COLO829 (cell line): ENCODE measurements around the gene BCKDK.
"Not testable (repeated sequence)": the region's sequence is repeated elsewhere in the genome, so short reads cannot be mapped to it uniquely, and the experiment has no call there.

Source experiments
- DNase-seq: peaks from one replicate; pipeline ENCODE4 v3.0.0; 2012; ENCODE audit warnings: low spot score

The BCKDK gene

DNA sequence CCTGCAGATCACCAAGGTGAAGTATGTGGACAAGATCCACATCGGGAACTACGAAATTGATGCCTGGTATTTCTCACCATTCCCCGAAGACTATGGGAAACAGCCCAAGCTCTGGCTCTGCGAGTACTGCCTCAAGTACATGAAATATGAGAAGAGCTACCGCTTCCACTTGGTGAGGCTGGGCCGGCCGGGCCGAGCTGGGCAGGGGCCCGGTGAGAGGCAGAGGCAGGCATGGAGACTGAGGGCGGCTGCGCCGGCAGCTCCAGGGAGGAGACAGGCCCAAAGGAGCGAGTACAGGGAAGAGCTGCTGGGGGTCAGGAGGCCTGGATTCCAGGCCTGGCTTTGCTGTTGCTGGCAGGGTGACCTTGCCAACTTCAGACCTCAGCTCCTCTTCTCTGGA, 19.0 kb downstream of the BCKDK start:
- no peak for DNase-seq

- DNase-seq: no peak
Observed at GRCh38 chr16:31128711-31129567, 20.8 kb downstream of the BCKDK start.

DNA sequence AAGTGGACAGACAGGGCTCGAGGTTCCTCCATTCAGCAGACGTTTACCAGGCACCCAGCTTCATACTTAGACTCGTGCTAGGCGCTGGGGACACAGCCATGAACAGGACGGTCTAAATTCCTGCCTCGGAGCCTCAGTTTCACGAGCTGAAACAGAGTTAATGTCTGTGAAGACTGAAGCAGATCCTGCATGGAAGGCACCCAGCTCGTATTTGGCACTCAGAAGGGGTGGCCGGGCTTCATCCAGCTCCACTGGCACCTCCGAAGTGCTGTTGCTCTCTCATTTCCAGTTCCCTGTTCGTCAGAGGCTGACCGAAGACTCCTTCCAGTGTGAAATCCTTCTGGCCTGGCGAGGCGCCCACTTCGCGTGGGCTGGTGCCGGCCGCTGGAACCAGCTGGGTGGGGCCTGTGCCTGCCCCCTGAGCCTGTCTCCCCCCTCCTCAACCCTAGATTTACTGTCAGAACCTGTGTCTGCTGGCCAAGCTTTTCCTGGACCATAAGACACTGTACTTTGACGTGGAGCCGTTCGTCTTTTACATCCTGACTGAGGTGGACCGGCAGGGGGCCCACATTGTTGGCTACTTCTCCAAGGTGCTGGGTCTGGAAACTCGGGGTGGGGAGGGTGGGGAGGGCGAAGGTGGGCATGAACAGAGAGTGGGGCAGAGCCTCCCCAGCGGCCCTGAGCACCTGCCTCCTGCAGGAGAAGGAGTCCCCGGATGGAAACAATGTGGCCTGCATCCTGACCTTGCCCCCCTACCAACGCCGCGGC, 21.6 kb downstream of the BCKDK start:
- DNase-seq: no peak

GRCh38 chr16:31130336-31130891, 22.2 kb downstream of the BCKDK start:
- no peak for DNase-seq

GRCh38 chr16:31130899-31131298, 22.7 kb downstream of the BCKDK start:
- no peak for DNase-seq

DNA sequence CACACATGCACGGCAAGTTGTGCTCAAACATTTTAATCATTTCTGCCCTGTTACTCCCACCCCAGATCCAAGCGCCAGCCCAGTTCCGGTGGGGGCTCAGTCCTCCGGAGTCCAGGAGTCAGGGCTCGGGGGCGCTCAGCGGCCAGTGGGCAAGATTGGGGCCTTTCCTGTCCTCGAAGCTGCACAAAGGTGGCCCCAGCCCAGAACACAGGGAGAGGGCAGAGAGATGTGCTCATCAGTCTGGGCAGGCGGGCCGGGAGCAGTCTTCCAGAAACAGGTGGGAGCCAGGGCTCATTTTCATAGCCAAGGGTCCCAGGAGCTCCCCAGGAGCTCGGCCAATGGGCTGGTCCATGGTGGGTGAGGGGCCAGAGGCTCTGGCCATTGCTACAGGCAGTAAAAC, 23.2 kb downstream of the BCKDK start:
- DNase-seq: no peak

DNA sequence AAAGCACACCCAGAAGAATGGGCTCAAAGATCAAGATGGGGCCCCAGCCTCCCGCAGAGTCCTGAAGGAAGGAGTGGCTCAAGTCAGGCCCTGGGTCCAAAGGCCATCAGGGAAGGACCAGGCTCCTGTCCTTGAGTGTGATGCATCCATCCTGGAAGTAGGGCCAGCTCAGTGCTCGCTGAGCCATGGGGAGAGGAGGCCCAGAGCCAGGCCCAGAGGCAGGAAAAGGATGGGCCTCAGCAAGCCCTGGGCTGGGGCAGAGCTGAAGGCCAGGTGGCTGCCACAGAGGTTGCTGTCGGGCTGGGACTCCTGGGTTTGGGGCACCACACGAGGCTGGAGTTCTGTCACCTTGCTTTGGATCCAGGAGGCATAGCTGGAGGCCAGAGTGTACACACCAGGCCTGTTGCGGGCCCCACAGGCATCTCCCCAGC, 23.7 kb downstream of the BCKDK start:
- no peak for DNase-seq

DNA sequence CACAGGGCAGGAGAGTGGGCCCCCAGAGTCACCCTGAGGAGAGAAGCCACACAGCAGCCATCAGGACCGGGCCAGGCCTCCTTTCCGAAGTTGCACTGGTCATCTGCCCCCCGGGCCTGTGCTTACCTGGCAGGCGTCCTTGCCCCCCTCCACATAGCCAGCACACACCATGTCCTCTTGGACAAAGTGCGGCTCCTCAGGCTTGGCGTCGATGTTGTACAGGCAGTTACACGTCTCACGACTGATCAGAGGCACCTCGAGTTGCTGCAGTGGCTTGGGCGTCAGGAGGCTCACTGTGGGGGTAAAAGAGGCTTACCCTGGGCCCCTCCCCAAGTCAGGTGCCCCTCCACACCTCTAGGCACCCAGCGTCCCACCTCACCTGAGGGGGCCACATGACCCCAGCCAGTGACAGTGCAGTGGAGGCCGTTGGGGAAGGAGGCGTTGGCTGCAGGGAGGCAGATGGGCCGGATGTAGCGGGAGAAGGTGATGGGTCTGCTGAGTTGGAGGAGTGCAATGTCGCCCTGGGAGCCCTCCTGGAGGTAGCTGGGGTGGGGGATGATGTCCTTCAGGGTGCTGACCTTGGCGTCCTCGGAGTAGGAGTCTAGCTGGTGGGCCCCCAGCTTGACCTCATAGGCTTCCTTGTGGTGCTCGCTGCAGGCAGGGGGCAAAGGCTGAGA, 24.3 kb downstream of the BCKDK start:
- no peak for DNase-seq

GRCh38 chr16:31133046-31133501, 24.9 kb downstream of the BCKDK start:
- no peak for DNase-seq

GRCh38 chr16:31134091-31134571, 25.9 kb downstream of the BCKDK start:
- DNase-seq: peak; percentile 35

GRCh38 chr16:31134625-31135534, 26.7 kb downstream of the BCKDK start:
- no peak for DNase-seq

- DNase-seq: no peak
Observed at GRCh38 chr16:31135535-31136286, 27.5 kb downstream of the BCKDK start, which contains the start of gene PRSS8. PRSS8 (minus strand) TSS chr16:31135727; CDS start chr16:31135498, 229 bp downstream.

DNA sequence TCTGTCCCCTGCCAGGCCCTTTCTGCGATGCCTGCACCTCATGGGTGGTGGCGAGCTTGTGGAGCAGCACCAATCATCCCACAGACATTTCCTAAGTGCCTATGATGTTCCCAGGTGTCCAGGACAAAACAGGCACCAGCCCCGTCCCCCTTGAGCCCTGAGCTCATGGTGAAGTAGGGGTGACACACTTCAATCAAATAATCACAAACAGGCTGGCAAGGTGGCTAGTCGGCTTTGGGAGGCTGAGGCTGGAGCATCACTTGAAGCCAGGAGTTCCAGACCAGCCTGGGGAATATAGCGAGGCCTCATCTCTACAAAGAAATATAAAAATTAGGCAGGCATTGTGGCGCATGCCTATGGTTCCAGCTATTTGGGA, 28.1 kb downstream of the BCKDK start:
- DNase-seq: no peak

GRCh38 chr16:31136822-31137499, 28.8 kb downstream of the BCKDK start:
- DNase-seq: not testable (repeated sequence)

GRCh38 chr16:31138621-31139578, 30.7 kb downstream of the BCKDK start:
- no peak for DNase-seq

GRCh38 chr16:31141071-31141469, 32.9 kb downstream of the BCKDK start:
- not testable (repeated sequence) for DNase-seq

GRCh38 chr16:31141489-31142108, 33.4 kb downstream of the BCKDK start:
- DNase-seq: no peak
